Stimulated activated CD4-positive, alpha-beta T cell treated with anti-CD3 and anti-CD28 coated beads, Interleukin-1b, Interleukin-23, amount 100 ng/mL, for 4 hours (primary cell): ENCODE results near the gene FMC1.

ENCODE experiments used
- DNase-seq, 2 donors: peaks; one replicate each; pipeline ENCODE4 v3.0.0-alpha.2; 2020; ENCODE audit warnings: low read depth in 2 of 2

FMC1 gene

DNA sequence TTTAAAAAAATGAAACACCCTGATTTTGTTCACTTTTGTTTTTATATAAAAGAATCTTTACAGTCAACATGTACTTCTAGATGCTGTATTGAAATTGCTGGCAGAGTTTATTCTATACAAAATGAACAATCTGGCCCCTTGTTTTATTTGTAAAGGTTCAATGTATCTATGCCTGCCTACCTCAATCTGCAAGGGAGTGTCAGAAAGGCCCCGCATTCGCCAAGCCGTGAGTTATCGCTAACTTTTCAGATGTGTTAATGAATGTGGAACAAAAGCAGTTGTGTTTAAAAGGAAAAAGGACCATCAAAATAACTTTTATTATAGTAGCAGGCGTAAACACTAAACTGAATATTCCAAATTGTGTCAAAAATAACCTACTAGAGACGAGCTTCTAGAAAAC, 33.1 kb downstream of the FMC1 start:
- DNase-seq, result no peak

DNA sequence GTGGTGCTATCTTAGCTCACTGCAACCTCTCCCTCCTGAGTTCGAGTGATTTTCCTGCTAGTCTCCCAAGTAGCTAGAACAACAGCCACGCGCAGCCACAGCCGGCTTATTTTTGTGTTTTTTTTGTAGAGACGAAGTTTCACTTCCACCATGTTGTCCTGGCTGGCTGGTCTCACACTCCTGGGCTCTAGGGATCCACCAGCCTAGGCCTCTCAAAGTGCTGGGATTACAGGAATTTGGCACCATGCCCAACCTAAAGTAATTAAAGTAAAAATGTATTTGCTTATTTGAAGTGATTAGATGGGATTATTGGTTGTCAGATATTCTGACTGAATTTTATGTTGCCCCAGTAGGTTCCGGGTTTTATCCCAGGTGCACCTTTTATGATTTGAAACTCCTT, 41.3 kb downstream of the FMC1 start:
- DNase-seq, result no peak

DNA sequence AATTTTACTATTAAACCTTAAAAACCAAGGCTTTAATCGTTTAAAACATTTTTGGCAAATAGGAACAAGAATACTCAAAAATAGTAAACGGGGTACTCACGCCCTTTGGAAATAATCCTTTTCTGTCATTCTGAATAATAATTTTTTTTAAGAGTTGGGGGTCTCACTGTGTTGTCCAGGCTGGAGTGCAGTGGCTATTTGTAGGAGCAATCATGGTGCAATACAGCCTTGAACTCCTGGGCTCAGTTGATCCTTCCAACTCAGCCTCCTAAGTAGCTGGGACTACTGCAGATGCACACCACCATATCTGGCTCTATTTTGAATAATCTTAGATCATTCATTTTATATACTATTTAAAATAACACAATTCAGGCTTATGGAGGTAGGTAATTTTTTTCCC, 43.5 kb downstream of the FMC1 start:
- DNase-seq, result no peak

DNA sequence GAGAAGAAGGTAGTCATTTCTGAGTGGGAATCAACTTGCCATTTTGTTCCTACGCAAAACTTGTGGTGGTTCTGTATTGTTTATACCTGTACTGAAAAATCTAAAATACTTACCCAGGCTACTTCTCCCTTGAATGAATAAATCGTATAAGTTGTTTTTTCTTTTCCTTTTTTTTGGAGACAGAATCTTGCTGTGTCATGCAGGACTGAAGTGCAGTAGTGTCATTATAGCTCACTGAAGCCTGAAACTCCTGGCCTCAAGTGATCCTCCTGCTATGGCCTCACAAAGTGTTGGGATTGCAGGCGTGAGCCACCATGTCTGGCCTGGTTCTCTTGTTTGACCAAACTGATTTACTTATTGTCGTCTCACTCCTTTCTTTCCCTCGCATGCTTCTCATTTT, 46.5 kb downstream of the FMC1 start:
- DNase-seq, result no peak

DNA sequence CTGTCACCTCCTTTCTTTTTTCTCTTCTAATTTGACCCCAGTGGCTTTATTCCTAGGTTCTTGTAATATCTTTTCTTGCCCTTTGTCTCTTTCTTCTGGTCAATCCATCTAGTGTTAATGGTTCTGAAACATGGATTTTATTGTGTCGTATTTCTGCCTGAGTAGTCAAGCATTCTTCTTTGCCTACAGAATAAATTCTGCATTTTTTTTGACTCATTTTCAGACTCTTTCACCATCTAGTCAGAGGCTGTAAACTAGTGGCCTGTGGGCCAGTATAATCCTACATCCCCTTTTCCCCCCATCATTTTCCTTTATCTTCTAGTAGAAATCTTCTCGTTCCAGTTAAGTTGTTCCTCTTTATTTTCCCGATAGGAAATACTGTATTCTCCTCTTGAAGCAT, 48.0 kb downstream of the FMC1 start:
- DNase-seq, result no peak

DNA sequence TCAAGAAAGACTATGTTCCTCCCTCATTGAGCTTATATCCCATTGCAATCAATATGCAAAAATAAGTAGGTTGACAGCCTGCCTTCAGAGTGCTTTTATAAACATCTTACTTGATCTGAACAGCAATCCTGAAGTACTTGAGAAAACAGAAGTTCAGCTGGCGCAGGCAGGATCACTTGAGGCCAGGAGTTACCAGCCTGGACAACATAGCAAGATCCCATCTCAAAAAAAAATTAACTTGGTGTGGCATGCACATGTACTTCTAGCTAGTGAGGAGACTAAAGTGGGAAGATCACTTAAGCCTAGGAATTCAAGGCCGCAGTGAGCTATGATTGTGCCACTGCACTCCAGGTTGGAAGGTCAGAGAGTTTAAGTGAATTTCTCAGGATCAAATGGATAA, 48.6 kb downstream of the FMC1 start:
- no peak for DNase-seq

DNA sequence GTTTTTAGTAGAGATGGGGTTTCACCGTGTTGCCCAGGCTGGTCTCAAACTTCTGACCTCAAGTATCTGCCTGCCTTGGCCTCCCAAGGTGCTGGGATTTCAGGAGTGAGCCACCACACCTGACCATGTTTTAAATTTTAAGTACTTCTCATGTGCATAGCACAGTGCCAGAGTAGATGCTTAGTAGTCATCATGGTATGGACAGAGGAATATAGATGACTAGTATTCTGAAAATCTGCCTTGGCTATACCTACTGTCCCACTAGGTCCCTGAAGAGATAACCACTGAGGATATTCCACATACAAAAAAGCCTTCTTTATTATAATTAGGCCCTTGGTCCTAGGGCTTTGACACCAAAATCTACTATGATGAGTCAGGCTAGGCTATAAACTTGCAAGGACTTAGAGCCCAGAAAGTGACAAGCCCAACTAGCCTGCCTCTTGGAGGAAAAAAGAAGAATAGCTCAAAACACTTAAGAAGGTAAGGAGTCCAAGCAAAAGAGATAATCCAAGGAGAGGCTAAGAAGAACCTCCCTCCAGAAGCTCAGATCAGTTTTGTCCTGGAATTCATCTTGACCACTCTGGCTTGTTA, 52.6 kb downstream of the FMC1 start:
- no peak for DNase-seq

DNA sequence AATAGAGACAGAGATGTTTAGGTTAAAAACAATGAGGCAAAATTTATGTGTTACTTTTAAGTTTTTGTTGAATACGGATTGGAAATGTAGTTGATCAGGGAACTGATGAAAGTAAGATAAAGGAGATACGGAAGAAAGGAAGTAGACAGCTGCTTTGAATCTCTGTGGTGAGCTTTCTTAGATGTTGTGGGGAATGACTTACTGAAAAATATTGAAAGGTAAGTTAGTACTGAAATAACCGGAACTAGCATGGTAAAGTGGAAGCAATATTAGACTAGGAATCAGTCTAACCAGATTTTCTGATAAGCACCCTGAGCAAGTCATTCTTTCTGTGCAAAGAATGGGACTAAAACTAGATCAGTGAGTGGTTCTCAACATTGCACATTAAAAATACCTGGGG, 53.4 kb downstream of the FMC1 start:
- no peak for DNase-seq
